A549 (cell line): ENCODE results near the gene ADGRD1. TPM values are rescaled to one million over a fixed set of nuclear protein-coding genes. Genes with fewer than 3 reads are reported as not detected.

ENCODE experiments used
- ATAC-seq, 2 experiments: fragments of 200-7000 bp in 1 of 2; fragments of >200 bp in 1 of 2; cut with Nextera tagmentation in 1 of 2; cut with Tn5 transposase in 1 of 2; 3 replicates each; pipeline versions ENCODE4 v1.8.0 to v1.9.1; 2018 to 2020; ENCODE audit warnings: mild to moderate bottlenecking in 1 of 2, moderate library complexity in 1 of 2
- CTCF ChIA-PET: fragments of 300-600 bp; sonication (Branson Sonifier 250); formaldehyde crosslinking; extraction: SDS; loops from one replicate; lab custom pipeline; 2021; ENCODE audit warnings: antibody characterized with exemption, inconsistent platforms; lab: Yijun Ruan, JAX
- POLR2A ChIA-PET: fragments of 350-600 bp; formaldehyde crosslinking; extraction: SDS; loops from one replicate; lab custom pipeline; 2021; ENCODE audit warnings: antibody characterized with exemption, inconsistent platforms; lab: Yijun Ruan, JAX
- DNase-seq, 2 experiments: peaks; one replicate each; pipeline versions ENCODE4 v3.0.0 to v3.0.0-alpha.2; 2011 to 2016; ENCODE audit warnings: low read depth in 1 of 2, low spot score in 1 of 2
- FAIRE-seq: peaks from 2 replicates; lab custom pipeline; 2011; peaks lifted over from hg19 to GRCh38; lab: Jason Lieb, UNC
- H3K27ac ChIP-seq, 2 experiments: fragments of >200 bp; sonication (Bioruptor Twin); formaldehyde crosslinking; 3 replicates each; pipeline ENCODE4 v1.5.1; 2016 to 2017
- H3K4me1 ChIP-seq: fragments of >200 bp; sonication (Bioruptor Twin); formaldehyde crosslinking; 3 replicates; pipeline ENCODE4 v1.6.1; 2016
- H3K4me2 ChIP-seq: fragments of >200 bp; sonication (Bioruptor Twin); formaldehyde crosslinking; 3 replicates; pipeline ENCODE4 v1.6.1; 2016
- H3K4me3 ChIP-seq: fragments of >200 bp; sonication (Bioruptor Twin); formaldehyde crosslinking; 3 replicates; pipeline ENCODE4 v1.5.1; 2016
- H3K9me3 ChIP-seq: fragments of >200 bp; sonication (Bioruptor Twin); formaldehyde crosslinking; 3 replicates; pipeline ENCODE4 v1.6.1; 2016
- BCL3 ChIP-seq: fragments of >200 bp; sonication (Bioruptor Twin); formaldehyde crosslinking; IDR thresholded peaks from 3 replicates; pipeline ENCODE4 v1.6.1; 2016
- CHD2 ChIP-seq: fragments of 150-350 bp; IDR thresholded peaks from 2 replicates; pipeline ENCODE4 v1.6.1; 2014; ENCODE audit warnings: low read length; ENCODE audit not compliant: partially characterized antibody
- ELK1 ChIP-seq: fragments of 150-350 bp; IDR thresholded peaks from 2 replicates; pipeline ENCODE4 v1.6.1; 2014; ENCODE audit warnings: low read depth, mild to moderate bottlenecking, low read length
- ESRRA ChIP-seq: fragments of 150-350 bp; IDR thresholded peaks from 2 replicates; pipeline ENCODE4 v1.6.1; 2014; ENCODE audit warnings: mild to moderate bottlenecking, low read length, borderline replicate concordance
- GATA3 ChIP-seq: IDR thresholded peaks from 2 replicates; pipeline ENCODE4 v1.6.1; 2012; ENCODE audit warnings: borderline replicate concordance
- HEYL ChIP-seq: fragments of 250-450 bp; sonication (Bioruptor Pico); IDR thresholded peaks from 2 replicates; pipeline ENCODE4 v1.8.0; 2021; ENCODE audit warnings: mild to moderate bottlenecking, moderate library complexity
- HOXB5 ChIP-seq: fragments of 250-450 bp; sonication (Bioruptor Pico); IDR thresholded peaks from 2 replicates; pipeline ENCODE4 v1.5.0; 2020; ENCODE audit warnings: mild to moderate bottlenecking, moderate library complexity
- JUN ChIP-seq, 2 experiments: fragments of >200 bp; sonication (Bioruptor Twin); formaldehyde crosslinking; IDR thresholded peaks; 2 replicates in 1 of 2; 3 replicates in 1 of 2; pipeline ENCODE4 v1.6.1; 2016 to 2017
- JUNB ChIP-seq: fragments of >200 bp; sonication (Bioruptor Twin); formaldehyde crosslinking; IDR thresholded peaks from 2 replicates; pipeline ENCODE4 v1.6.1; 2016
- KDM1A ChIP-seq: fragments of 200-600 bp; sonication (generic); IDR thresholded peaks from 2 replicates; pipeline ENCODE4 v1.6.1; 2016; ENCODE audit warnings: low read depth, mild to moderate bottlenecking
- KDM5A ChIP-seq: fragments of 200-600 bp; sonication (generic); IDR thresholded peaks from 2 replicates; pipeline ENCODE4 v1.6.1; 2016; ENCODE audit warnings: antibody characterized with exemption, mild to moderate bottlenecking
- MAX ChIP-seq: IDR thresholded peaks from 2 replicates; pipeline ENCODE4 v1.6.1; 2012
- PHF8 ChIP-seq: fragments of 200-600 bp; sonication (generic); IDR thresholded peaks from 2 replicates; pipeline ENCODE4 v1.6.1; 2016; ENCODE audit warnings: low read depth, mild to moderate bottlenecking, antibody characterized with exemption, moderate library complexity, borderline replicate concordance
- POLR2A ChIP-seq: IDR thresholded peaks from 2 replicates; pipeline ENCODE4 v1.6.1; 2012; ENCODE audit warnings: mild to moderate bottlenecking, low read length
- RARB ChIP-seq: fragments of 250-450 bp; sonication (Bioruptor Pico); IDR thresholded peaks from 2 replicates; pipeline ENCODE4 v1.8.0; 2021; ENCODE audit warnings: mild to moderate bottlenecking, moderate library complexity
- REST ChIP-seq: fragments of 200-600 bp; sonication (generic); IDR thresholded peaks from 2 replicates; pipeline ENCODE4 v1.6.1; 2016; ENCODE audit warnings: antibody characterized with exemption, mild to moderate bottlenecking, moderate library complexity
- TFCP2L1 ChIP-seq: fragments of 250-450 bp; sonication (Bioruptor Pico); IDR thresholded peaks from 2 replicates; pipeline ENCODE4 v1.5.0; 2021; ENCODE audit warnings: mild to moderate bottlenecking
- TP53 ChIP-seq: fragments of 250-450 bp; sonication (Bioruptor Pico); IDR thresholded peaks from 2 replicates; pipeline ENCODE4 v1.5.0; 2021; ENCODE audit warnings: mild to moderate bottlenecking, moderate library complexity
- USF2 ChIP-seq: fragments of 450-650 bp; IDR thresholded peaks from 2 replicates; pipeline ENCODE4 v1.6.1; 2014; ENCODE audit warnings: antibody characterized with exemption
- ZC3H11A ChIP-seq: fragments of 450-650 bp; IDR thresholded peaks from 2 replicates; pipeline ENCODE4 v1.6.1; 2014; ENCODE audit warnings: antibody characterized with exemption, mild to moderate bottlenecking
- WGBS: methylation state at CpG from one replicate; pipeline ENCODE4 v1.1.6; 2017; ENCODE audit errors: missing lambda C conversion rate; 5-methylcytosine and 5-hydroxymethylcytosine counted together
- polyA plus RNA-seq, 4 experiments: library from polyadenylated mRNA; depleted of rRNA in 3 of 4; stranded (reverse); fragments of >200 nt; fragmentation: RNase III in 1 of 4; extraction: RNeasy Plus Mini Kit Qiagen cat#74134 plus additional on column Dnase treatment in 1 of 4; gene quantifications; 2 replicates in 3 of 4; 3 replicates in 1 of 4; pipeline ENCODE4 v1.2.3, GENCODE V29; 2011 to 2017

The ADGRD1 gene
- polyA plus RNA-seq, 2 of the 4 experiments (the other 2 are of a cell fraction) = 0.36 to 1.5 TPM

GRCh38 chr12:131122631-131123030, 168.9 kb downstream of the ADGRD1 start:
- Histone ChIP-seq H3K27ac (no peak overlapping the region), H3K4me3 (no peak overlapping the region), H3K4me2 (no peak overlapping the region), H3K9me3 (no peaks in the 10 kb centered on the region), H3K4me1 (no peaks in the 10 kb centered on the region)
- ATAC-seq = no peak
- 82% methylated on average over 7 of the region's 7 CpGs for WGBS
- POLR2A ChIA-PET = no interaction called here
- no peak for TF ChIP-seq KDM5A
- no peak for TF ChIP-seq TP53
- TF ChIP-seq POLR2A = no peak
- no peak for TF ChIP-seq GATA3
- TF ChIP-seq KDM1A = no peak
- TF ChIP-seq REST = no peak
- no peak for TF ChIP-seq ELK1
- no peak for TF ChIP-seq USF2
- TF ChIP-seq JUNB = no peak
- TF ChIP-seq MAX = no peak
- no peak for TF ChIP-seq CHD2
- no peak for TF ChIP-seq PHF8
- no peak for TF ChIP-seq HEYL (CRISPR knock-in tag)
- TF ChIP-seq ESRRA = no peak
- no peak for TF ChIP-seq RARB (CRISPR knock-in tag)
- no peak for TF ChIP-seq TFCP2L1 (CRISPR knock-in tag)
- TF ChIP-seq BCL3 = no peak
- no peak for TF ChIP-seq JUN (IDR thresholded peaks at IDR 0.05)
- no peak for TF ChIP-seq HOXB5 (CRISPR knock-in tag)
- CTCF ChIA-PET = interaction anchor here (1.0 to 13.7 kb wide), 4 partner anchors 12 to 206 kb away, joined by 3 to 121 read pairs (median 14); no protein-coding TSS in a partner anchor
- no peak for DNase-seq
- no peak for FAIRE-seq

GRCh38 chr12:131123817-131124216, 170.1 kb downstream of the ADGRD1 start:
- 84% methylated on average over 10 of the region's 10 CpGs for WGBS
- FAIRE-seq = no peak
- Histone ChIP-seq H3K4me3 (no peak overlapping the region), H3K9me3 (no peaks in the 10 kb centered on the region), H3K27ac (no peak overlapping the region), H3K4me1 (no peaks in the 10 kb centered on the region), H3K4me2 (no peak overlapping the region)
- POLR2A ChIA-PET = no interaction called here
- DNase-seq = no peak
- no peak for TF ChIP-seq ZC3H11A
- no peak for ATAC-seq
- CTCF ChIA-PET = interaction anchor here (0.7 to 13.7 kb wide), 5 partner anchors 11 to 727 kb away, joined by 3 to 121 read pairs (median 3); no protein-coding TSS in a partner anchor
